ENCODE measurements around the gene RPRD1B. TPM values are rescaled to one million over a fixed set of nuclear protein-coding genes. Genes with fewer than 3 reads are reported as not detected.

Gene RPRD1B
- total RNA-seq, 1 donor from 2014 or later, result 29.2 TPM

- no peak for TF ChIP-seq CTCF (IDR thresholded peaks at IDR 0.05; ENCODE audit: partially characterized antibody, unreplicated experiment)
- H3K36me3 Mint-ChIP-seq (ENCODE audit: unreplicated experiment), result peaks cover 12% of the 10 kb centered on the region
- peaks cover 1% of the 10 kb centered on the region for H3K4me1 Mint-ChIP-seq (ENCODE audit: low read depth, unreplicated experiment)
- DNase-seq, result no peak
- H3K4me3 Mint-ChIP-seq (ENCODE audit: unreplicated experiment), result no peak overlapping the region
- H3K27ac Mint-ChIP-seq (ENCODE audit: unreplicated experiment), result no peak overlapping the region
- no peaks in the 10 kb centered on the region for H3K27me3 Mint-ChIP-seq (ENCODE audit: unreplicated experiment)
- peaks cover 2% of the 10 kb centered on the region for H3K9me3 Mint-ChIP-seq (ENCODE audit: unreplicated experiment)
These were observed 19.7 kb upstream of the RPRD1B start for GRCh38 chr20:38013887-38014286.

- no peaks in the 10 kb centered on the region for H3K27me3 Mint-ChIP-seq (ENCODE audit: unreplicated experiment)
- no peaks in the 10 kb centered on the region for H3K4me1 Mint-ChIP-seq (ENCODE audit: low read depth, unreplicated experiment)
- no peak overlapping the region for H3K4me3 Mint-ChIP-seq (ENCODE audit: unreplicated experiment)
- TF ChIP-seq CTCF (IDR thresholded peaks at IDR 0.05; ENCODE audit: partially characterized antibody, unreplicated experiment), result no peak
- peaks cover 12% of the 10 kb centered on the region for H3K36me3 Mint-ChIP-seq (ENCODE audit: unreplicated experiment)
- peaks cover 2% of the 10 kb centered on the region for H3K9me3 Mint-ChIP-seq (ENCODE audit: unreplicated experiment)
- DNase-seq, result no peak
- H3K27ac Mint-ChIP-seq (ENCODE audit: unreplicated experiment), result no peak overlapping the region
These were observed 15.6 kb upstream of the RPRD1B start for GRCh38 chr20:38017959-38018358.

GRCh38 chr20:38018385-38018784 is 15.2 kb upstream of the RPRD1B start:
- DNase-seq, result no peak
- Mint-ChIP-seq H3K4me3 (ENCODE audit: unreplicated experiment) (no peak overlapping the region), H3K9me3 (ENCODE audit: unreplicated experiment) (peaks cover 2% of the 10 kb centered on the region), H3K27ac (ENCODE audit: unreplicated experiment) (no peak overlapping the region), H3K27me3 (ENCODE audit: unreplicated experiment) (no peaks in the 10 kb centered on the region), H3K4me1 (ENCODE audit: low read depth, unreplicated experiment) (no peaks in the 10 kb centered on the region), H3K36me3 (ENCODE audit: unreplicated experiment) (peaks cover 12% of the 10 kb centered on the region)
- no peak for TF ChIP-seq CTCF (IDR thresholded peaks at IDR 0.05; ENCODE audit: partially characterized antibody, unreplicated experiment)

- TF ChIP-seq CTCF (IDR thresholded peaks at IDR 0.05; ENCODE audit: partially characterized antibody, unreplicated experiment), result no peak
- H3K4me3 Mint-ChIP-seq (ENCODE audit: unreplicated experiment), result no peak overlapping the region
- no peak for DNase-seq
- no peaks in the 10 kb centered on the region for H3K27me3 Mint-ChIP-seq (ENCODE audit: unreplicated experiment)
- no peaks in the 10 kb centered on the region for H3K9me3 Mint-ChIP-seq (ENCODE audit: unreplicated experiment)
- H3K4me1 Mint-ChIP-seq (ENCODE audit: low read depth, unreplicated experiment), result no peaks in the 10 kb centered on the region
- no peak overlapping the region for H3K27ac Mint-ChIP-seq (ENCODE audit: unreplicated experiment)
- peaks cover 12% of the 10 kb centered on the region for H3K36me3 Mint-ChIP-seq (ENCODE audit: unreplicated experiment)
These were observed 12.3 kb upstream of the RPRD1B start for GRCh38 chr20:38021087-38021772.

- no peaks in the 10 kb centered on the region for H3K4me1 Mint-ChIP-seq (ENCODE audit: low read depth, unreplicated experiment)
- peaks cover 4% of the 10 kb centered on the region for H3K27me3 Mint-ChIP-seq (ENCODE audit: unreplicated experiment)
- H3K27ac Mint-ChIP-seq (ENCODE audit: unreplicated experiment), result no peak overlapping the region
- DNase-seq, result no peak
- peaks cover 2% of the 10 kb centered on the region for H3K36me3 Mint-ChIP-seq (ENCODE audit: unreplicated experiment)
- no peak overlapping the region for H3K4me3 Mint-ChIP-seq (ENCODE audit: unreplicated experiment)
- TF ChIP-seq CTCF (IDR thresholded peaks at IDR 0.05; ENCODE audit: partially characterized antibody, unreplicated experiment), result no peak
- H3K9me3 Mint-ChIP-seq (ENCODE audit: unreplicated experiment), result no peaks in the 10 kb centered on the region
These were observed 10.2 kb upstream of the RPRD1B start for GRCh38 chr20:38023181-38024001.
